Breast epithelium (tissue), 3 donors: ENCODE data around the gene BPIFA2.

ENCODE experiments used
- POLR2A ChIP-seq: fragments of 450-650 bp; IDR thresholded peaks from one replicate; pipeline ENCODE4 v1.6.1; 2016; ENCODE audit warnings: antibody characterized with exemption, mild to moderate bottlenecking, moderate library complexity
- POLR2AphosphoS5 ChIP-seq, 3 donors: sonication (generic); formaldehyde crosslinking; IDR thresholded peaks; one replicate each; pipeline ENCODE4 v1.6.1; 2017; ENCODE audit warnings: antibody characterized with exemption in 3 of 3
- TF ChIP-seq, protein P1 (sequence below), 3 donors: fragments of 450-650 bp; IDR thresholded peaks; one replicate each; pipeline ENCODE4 v1.5.1; 2016 to 2017; ENCODE audit warnings: antibody characterized with exemption in 3 of 3, mild to moderate bottlenecking in 3 of 3, moderate library complexity in 3 of 3

GRCh38 chr20:33217052-33217451 lies 49.1 kb downstream of the BPIFA2 start, which contains the start of gene BPIFA3:
- TF ChIP-seq POLR2AphosphoS5 (IDR thresholded peaks at IDR 0.05) (no peak), POLR2A (no peak)
- TF ChIP-seq, protein P1, sequence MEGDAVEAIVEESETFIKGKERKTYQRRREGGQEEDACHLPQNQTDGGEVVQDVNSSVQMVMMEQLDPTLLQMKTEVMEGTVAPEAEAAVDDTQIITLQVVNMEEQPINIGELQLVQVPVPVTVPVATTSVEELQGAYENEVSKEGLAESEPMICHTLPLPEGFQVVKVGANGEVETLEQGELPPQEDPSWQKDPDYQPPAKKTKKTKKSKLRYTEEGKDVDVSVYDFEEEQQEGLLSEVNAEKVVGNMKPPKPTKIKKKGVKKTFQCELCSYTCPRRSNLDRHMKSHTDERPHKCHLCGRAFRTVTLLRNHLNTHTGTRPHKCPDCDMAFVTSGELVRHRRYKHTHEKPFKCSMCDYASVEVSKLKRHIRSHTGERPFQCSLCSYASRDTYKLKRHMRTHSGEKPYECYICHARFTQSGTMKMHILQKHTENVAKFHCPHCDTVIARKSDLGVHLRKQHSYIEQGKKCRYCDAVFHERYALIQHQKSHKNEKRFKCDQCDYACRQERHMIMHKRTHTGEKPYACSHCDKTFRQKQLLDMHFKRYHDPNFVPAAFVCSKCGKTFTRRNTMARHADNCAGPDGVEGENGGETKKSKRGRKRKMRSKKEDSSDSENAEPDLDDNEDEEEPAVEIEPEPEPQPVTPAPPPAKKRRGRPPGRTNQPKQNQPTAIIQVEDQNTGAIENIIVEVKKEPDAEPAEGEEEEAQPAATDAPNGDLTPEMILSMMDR (IDR thresholded peaks at IDR 0.05): no peak
